T-helper 1 cell treated with Interleukin-12 subunit alpha and Interleukin-12 subunit beta and Interleukin-4 antibody, amounts not matched to agents 30 μg/mL and 1 μg/mL, for 36 hours (primary cell): ENCODE measurements around the gene ZNF664.

Experiments
- H3K27ac Mint-ChIP-seq: one replicate; pipeline ENCODE4 v1.8.0; 2021; ENCODE audit warnings: mild to moderate bottlenecking, mixed read lengths
- H3K27me3 Mint-ChIP-seq: one replicate; pipeline ENCODE4 v1.8.0; 2021; ENCODE audit warnings: low read depth, mixed read lengths
- H3K36me3 Mint-ChIP-seq: one replicate; pipeline ENCODE4 v1.8.0; 2021; ENCODE audit warnings: low read depth, mixed read lengths
- H3K4me1 Mint-ChIP-seq: one replicate; pipeline ENCODE4 v1.8.0; 2021; ENCODE audit warnings: low read depth, mixed read lengths
- H3K4me3 Mint-ChIP-seq: one replicate; pipeline ENCODE4 v1.8.0; 2021; ENCODE audit warnings: mild to moderate bottlenecking, moderate library complexity, mixed read lengths
- H3K9me3 Mint-ChIP-seq: one replicate; pipeline ENCODE4 v1.8.0; 2021; ENCODE audit warnings: mixed read lengths

ZNF664 gene

DNA sequence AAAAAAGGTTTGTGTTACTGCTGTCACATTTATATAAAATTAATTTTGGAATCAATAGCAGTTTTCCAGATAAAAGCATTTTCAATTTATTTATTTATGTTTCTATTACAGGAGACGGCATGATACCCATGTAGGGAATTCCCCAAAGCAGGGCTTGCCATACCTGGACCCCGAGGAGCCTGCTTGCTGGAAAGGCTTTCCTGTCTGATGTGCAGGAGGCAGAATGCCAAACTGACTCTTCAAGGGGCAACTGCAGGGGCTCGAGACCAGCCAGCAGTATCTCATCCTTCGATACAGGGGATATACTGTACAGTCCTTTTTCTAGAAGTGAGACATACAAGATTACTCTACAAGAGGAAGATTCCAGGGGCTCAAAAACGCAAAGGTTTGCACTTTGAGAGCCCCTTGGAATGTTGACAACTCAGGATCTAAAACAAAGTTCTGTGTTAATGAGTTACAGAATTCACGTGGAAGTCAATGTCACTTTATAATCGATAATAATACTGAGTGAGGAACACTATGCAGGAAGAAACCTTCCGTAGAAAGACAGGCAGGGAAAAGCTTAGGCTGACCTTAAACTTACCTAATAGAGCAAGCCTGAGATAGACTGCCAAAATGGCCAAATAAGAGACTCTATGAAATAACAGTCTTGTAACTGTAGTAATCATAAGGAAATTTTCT, 38.6 kb downstream of the ZNF664 start:
- Mint-ChIP-seq H3K4me1 (peaks cover 24% of the 10 kb centered on the region), H3K27me3 (no peaks in the 10 kb centered on the region), H3K27ac (no peak overlapping the region), H3K9me3 (no peaks in the 10 kb centered on the region), H3K36me3 (peaks cover 32% of the 10 kb centered on the region), H3K4me3 (no peak overlapping the region)

DNA sequence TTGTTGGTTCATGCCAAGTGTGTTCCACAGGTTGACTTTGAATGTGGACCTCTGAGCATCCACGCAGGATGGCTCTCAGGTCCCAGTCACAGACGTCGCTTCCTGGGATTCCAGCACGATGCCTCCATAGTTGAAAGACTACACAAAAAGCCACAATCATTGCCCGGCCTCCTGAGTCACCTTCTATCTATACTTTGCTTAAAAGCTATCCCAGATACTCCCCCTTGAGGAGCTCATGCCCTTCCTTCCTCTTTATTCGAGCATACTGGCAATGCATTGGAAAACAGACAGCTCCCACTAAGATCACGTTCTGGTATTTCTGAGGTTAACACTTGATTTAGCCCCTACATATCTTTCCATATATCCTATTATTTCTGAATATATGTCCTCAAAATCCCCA, 40.1 kb downstream of the ZNF664 start:
- Mint-ChIP-seq H3K9me3 (no peaks in the 10 kb centered on the region), H3K27me3 (no peaks in the 10 kb centered on the region), H3K27ac (no peak overlapping the region), H3K4me3 (no peak overlapping the region), H3K4me1 (peaks cover 13% of the 10 kb centered on the region), H3K36me3 (peaks cover 29% of the 10 kb centered on the region)

DNA sequence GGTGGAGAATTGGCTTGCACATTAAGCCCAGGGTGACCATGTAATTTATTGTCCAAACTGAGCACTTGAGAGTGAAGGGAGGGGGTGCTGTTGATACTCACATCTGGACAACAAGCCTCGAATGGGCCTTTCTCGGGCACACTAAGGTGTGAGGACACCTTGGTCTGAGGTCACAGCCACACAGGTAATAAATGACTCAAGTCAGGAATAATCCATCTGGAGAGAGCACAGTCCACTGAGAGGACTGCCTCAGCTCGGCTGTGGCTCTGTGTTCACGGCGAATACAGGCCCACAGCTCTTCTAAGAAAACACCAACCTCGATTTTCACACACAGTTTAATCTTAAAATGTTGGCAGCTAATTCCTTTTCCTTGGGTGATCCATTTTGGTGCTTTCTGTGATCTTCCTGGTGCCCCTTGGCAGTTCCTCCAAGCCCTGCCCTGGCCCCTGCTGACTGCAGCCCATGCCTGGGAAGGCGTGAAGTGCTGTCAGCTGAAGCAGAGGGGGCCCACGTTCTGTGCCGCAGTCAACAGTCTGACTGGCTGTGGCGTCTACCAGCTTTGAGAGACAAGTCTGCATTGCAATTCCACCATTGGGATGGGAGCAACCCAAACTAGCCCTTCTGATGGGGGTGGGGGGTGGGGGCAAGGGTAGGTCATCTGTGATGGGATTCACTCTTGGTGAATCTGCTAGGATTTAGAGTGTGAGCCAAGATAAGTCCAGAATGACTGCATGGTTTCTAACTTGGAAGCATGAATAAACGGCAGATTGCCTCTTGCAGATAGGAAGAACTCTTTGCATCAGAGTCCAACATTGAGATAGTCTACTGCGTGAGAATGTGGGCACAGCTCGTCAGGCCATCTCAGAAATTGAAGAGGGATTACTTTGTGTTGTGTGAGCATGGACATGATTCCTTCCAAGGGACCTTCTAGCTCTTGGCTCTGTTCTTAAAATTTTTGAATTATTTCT, 42.8 kb downstream of the ZNF664 start:
- no peak overlapping the region for H3K27ac Mint-ChIP-seq

DNA sequence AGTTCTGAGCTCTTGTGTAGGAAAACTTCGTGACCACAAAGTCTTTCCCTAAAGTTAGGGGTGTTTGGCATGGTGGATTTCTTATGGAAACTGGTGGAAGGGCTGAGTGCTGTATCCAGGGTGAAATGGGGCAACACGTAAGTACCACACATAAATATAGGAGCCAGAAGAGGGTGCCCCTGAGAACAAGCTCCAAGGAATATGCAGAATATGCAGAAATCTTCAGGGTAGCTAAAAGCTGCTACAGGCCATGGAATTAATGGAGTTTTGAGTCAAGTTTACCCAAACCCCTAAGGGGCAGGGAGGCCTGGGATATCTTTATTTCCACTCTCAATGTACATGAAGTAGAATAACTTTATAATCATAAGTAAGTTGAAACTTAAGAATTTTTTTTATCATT, 44.0 kb downstream of the ZNF664 start:
- Mint-ChIP-seq H3K27me3 (peaks cover 4% of the 10 kb centered on the region), H3K9me3 (no peaks in the 10 kb centered on the region), H3K4me1 (no peaks in the 10 kb centered on the region), H3K27ac (no peak overlapping the region), H3K36me3 (peaks cover 16% of the 10 kb centered on the region), H3K4me3 (no peak overlapping the region)

More for the DNA sequence above, 42.8 kb downstream of the ZNF664 start:
- H3K27me3 Mint-ChIP-seq: peaks cover 4% of the 10 kb centered on the region
- peaks cover 1% of the 10 kb centered on the region for H3K4me1 Mint-ChIP-seq
- H3K4me3 Mint-ChIP-seq: no peak overlapping the region
- H3K9me3 Mint-ChIP-seq: no peaks in the 10 kb centered on the region
- H3K36me3 Mint-ChIP-seq: peaks cover 24% of the 10 kb centered on the region

DNA sequence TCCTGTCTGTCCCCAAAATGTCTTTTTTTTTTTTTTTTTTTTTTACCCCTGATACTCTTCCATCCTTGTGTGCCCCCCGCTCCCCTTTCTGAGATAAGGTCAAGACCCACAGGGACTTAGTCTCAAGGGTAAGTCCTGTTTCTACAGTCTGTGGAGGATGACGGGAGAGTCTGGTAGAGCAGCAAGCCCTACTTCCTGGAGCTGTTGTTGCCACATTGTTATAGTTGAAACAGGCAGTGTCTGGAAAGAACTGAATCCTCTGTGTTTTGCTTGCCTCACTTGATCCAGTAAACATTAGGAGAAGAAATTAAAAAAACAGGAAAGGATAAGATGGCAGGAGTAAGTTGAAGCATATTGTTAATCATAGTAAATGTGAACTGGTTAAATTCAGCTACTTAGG, 45.5 kb downstream of the ZNF664 start:
- H3K36me3 Mint-ChIP-seq: peaks cover 3% of the 10 kb centered on the region
- no peaks in the 10 kb centered on the region for H3K4me1 Mint-ChIP-seq
- H3K27ac Mint-ChIP-seq: no peak overlapping the region
- H3K27me3 Mint-ChIP-seq: peaks cover 4% of the 10 kb centered on the region
- no peaks in the 10 kb centered on the region for H3K9me3 Mint-ChIP-seq
- no peak overlapping the region for H3K4me3 Mint-ChIP-seq

DNA sequence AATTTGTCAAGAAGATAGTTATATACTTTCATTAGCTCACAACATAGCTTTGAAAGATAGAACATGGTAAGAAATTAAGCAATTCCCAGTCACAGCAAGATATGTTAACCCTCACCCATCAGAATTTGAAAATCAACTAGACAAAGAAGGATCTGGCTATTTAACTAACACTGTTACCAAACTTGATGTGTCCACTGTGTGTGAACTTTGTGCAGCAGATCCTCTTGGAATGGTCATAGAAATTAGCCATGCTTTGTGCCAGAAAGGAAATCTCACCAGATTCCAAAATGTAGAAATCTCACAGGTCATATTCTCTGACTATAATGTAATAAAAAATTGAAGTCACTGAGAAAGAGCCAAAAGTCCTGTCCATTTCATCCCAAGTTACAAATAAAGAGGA, 46.1 kb downstream of the ZNF664 start:
- Mint-ChIP-seq H3K27me3 (peaks cover 4% of the 10 kb centered on the region), H3K9me3 (no peaks in the 10 kb centered on the region), H3K4me3 (no peak overlapping the region), H3K36me3 (peaks cover 3% of the 10 kb centered on the region), H3K27ac (no peak overlapping the region), H3K4me1 (no peaks in the 10 kb centered on the region)

DNA sequence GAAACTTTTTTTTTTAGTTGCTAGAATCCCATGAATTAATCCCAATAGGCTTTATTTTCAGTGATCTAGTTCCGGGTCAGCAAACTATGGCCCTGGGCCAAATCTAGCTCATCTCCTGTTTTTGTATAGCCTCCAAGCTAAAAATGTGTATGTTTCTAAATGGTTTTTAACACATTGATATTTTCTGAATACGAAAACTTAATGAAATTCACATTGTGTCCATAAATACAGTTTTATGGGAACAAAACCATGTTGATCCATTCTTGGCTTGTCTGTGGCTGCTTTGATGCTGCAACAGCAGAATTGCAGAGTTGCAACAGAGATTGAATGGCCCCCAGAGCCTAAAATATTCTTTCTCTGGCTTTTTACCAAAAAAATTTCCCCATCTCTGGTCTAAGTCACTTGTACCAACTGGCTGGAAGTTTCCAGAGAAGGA, 47.5 kb downstream of the ZNF664 start:
- H3K36me3 Mint-ChIP-seq: no peaks in the 10 kb centered on the region
- no peaks in the 10 kb centered on the region for H3K4me1 Mint-ChIP-seq
- no peak overlapping the region for H3K4me3 Mint-ChIP-seq
- H3K9me3 Mint-ChIP-seq: no peaks in the 10 kb centered on the region
- peaks cover 4% of the 10 kb centered on the region for H3K27me3 Mint-ChIP-seq
- no peak overlapping the region for H3K27ac Mint-ChIP-seq

DNA sequence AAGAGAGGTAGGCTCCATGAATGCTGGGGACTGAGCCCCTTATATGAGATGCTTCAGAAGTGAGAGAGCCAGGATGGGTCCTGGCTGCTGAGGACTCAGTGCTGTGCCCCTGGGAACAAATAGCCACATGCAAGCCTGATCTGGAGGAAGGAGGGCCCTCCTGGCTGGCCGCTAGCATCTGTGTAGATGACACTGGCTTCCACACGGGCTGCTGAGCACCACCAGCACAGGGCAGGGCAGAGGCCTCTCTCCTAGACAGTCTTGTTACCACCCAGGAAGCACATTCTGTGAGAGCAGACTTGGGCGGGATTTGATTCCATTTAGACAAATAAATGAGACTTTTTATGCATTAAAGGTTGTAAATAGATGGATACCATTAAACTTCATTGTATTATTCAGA, 48.0 kb downstream of the ZNF664 start:
- Mint-ChIP-seq H3K27ac (no peak overlapping the region), H3K36me3 (no peaks in the 10 kb centered on the region), H3K27me3 (peaks cover 4% of the 10 kb centered on the region), H3K4me3 (no peak overlapping the region), H3K9me3 (no peaks in the 10 kb centered on the region), H3K4me1 (no peaks in the 10 kb centered on the region)

DNA sequence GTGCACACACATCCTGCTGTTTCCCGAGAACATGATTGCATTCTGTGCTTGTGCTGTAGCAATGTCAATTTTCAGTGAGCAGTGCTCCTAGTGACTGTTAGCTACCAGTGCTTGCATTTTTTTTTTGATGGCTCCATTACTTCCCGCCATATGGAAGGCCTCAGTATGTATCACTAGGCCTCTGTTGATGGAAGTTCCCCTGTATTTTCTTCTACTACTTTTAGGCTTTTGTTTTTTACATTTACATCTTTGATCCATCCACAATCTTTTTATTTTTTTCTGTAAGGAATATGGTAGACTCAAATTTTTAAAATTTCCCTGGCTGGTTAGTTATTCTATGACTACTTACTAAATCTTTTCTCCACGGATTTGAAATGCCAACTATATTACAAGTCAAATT, 49.1 kb downstream of the ZNF664 start:
- H3K4me1 Mint-ChIP-seq: no peaks in the 10 kb centered on the region
- H3K27ac Mint-ChIP-seq: no peak overlapping the region
- H3K9me3 Mint-ChIP-seq: no peaks in the 10 kb centered on the region
- no peaks in the 10 kb centered on the region for H3K36me3 Mint-ChIP-seq
- H3K4me3 Mint-ChIP-seq: no peak overlapping the region
- peaks cover 4% of the 10 kb centered on the region for H3K27me3 Mint-ChIP-seq

DNA sequence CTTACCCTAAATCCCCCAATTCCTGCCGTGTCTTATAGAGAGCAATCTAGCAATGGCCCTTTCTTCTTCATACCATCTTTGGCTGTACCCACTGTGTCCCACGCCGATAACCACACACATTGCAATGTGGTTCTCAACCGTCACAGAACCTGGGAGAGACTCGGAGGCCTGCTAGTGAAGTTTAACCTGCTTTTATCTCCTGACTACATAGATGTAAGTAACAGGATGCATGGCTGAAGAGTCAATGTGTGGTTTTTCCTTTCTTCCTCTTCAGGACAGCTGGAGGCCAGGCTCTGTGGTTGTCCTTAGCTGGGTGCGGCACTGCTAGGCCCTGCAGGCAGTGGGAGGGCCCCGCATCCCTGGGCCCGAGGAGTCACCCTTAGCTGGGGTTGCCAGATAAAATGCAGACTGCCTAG, 51.3 kb downstream of the ZNF664 start:
- H3K27ac Mint-ChIP-seq: no peak overlapping the region

DNA sequence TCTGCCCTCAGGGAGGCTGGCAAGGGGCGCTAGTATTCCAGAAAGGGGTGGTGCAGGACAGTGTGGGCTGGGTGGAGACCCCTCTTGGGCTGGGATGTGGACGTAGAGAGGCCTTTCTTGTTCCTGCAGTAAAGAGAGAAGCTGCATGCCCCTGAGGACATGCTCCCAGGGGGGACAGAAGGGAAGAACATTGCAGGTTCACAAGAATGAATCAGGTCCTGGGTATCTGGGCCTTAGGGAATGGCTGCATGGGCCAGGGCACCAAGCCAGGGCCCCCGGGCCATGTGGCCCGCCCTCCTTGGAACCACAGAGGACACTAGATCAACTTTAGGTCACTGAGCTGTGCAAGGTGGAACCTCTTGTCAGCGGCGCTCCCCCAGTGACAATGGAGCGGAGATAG, 51.8 kb downstream of the ZNF664 start:
- peaks cover 4% of the 10 kb centered on the region for H3K27me3 Mint-ChIP-seq
- no peaks in the 10 kb centered on the region for H3K9me3 Mint-ChIP-seq
- no peaks in the 10 kb centered on the region for H3K36me3 Mint-ChIP-seq
- H3K4me1 Mint-ChIP-seq: no peaks in the 10 kb centered on the region
- H3K27ac Mint-ChIP-seq: no peak overlapping the region
- no peak overlapping the region for H3K4me3 Mint-ChIP-seq

More for the DNA sequence above, 51.3 kb downstream of the ZNF664 start:
- Mint-ChIP-seq H3K36me3 (no peaks in the 10 kb centered on the region), H3K4me3 (no peak overlapping the region), H3K27me3 (peaks cover 4% of the 10 kb centered on the region), H3K4me1 (no peaks in the 10 kb centered on the region), H3K9me3 (no peaks in the 10 kb centered on the region)

DNA sequence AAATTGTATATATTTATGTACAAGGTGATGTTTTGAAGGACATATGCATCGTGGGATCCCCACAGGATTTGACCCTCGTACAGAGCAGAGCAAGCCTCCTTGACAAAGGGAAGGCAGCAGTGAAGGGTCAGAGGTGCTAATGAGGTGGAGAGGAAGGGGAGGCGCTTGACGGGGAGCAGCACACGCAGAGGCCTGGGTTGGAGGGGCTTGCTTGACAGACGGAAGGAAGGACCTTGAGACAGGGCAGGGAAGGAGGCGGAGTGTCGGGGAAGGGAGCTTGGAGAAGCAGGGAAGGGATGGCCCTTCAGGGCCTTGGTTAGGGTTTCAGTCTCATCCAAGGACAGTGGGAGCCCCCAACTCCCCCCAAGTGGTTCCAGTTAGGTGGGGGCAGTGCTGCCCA, 52.6 kb downstream of the ZNF664 start:
- Mint-ChIP-seq H3K9me3 (no peaks in the 10 kb centered on the region), H3K27me3 (no peaks in the 10 kb centered on the region), H3K27ac (no peak overlapping the region), H3K36me3 (no peaks in the 10 kb centered on the region), H3K4me3 (no peak overlapping the region), H3K4me1 (no peaks in the 10 kb centered on the region)

DNA sequence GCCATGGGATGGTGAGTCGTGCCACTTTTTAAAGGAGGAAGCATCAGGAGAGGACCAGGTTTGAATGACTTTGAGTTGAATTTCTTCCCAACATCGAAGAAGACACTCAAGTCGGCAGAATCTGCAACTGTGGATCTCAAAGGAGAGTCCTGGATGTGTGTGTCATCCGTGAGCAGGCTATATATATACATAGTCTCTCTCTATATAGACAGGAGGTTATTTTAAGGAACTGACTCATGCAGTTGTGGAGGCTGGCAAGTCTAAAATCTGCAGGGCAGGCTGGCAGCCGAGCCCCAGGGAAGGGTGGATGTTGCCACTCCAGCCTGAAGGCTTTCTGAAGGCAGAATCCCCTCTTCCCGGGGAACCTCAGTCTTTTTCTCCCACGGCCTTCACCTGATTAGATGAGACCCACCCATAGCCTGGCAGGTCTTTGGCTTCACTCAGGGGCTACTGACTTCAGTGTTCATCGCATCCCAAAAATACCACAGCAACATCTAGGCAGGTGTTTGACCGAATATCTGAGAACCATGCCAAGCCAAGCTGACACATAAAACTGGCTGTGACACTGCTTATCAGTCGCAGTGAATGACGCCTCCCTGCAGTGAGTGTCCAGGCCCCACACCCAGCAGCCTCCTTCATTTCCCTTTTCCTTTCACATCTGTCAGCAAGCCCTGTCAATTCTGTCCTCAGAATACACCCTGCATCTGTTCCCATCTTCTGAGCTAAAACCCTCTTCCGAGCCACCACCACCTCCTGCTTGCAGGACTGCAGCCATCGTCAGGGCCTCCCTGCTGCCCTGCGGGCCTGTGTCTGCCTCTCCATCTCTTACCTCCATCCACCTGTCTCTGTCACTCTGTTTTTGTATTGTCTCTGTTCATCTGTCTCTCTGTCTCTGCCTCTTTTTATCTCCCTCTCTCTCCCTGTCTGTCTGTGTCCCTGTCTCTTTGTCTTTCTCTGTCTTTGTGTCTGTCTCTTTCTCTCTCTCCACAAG, 54.0 kb downstream of the ZNF664 start:
- Mint-ChIP-seq H3K4me1 (no peaks in the 10 kb centered on the region), H3K36me3 (no peaks in the 10 kb centered on the region), H3K27ac (no peak overlapping the region), H3K4me3 (no peak overlapping the region), H3K27me3 (no peaks in the 10 kb centered on the region), H3K9me3 (no peaks in the 10 kb centered on the region)
